GM10248 (cell line): ENCODE results near the gene AHNAK2.
"Not testable (repeated sequence)": the region's sequence is repeated elsewhere in the genome, so short reads cannot be mapped to it uniquely, and the experiment has no call there.

ENCODE experiments used
- CTCF ChIA-PET: fragments of 300-600 bp; sonication (Branson Sonifier 250); formaldehyde crosslinking; extraction: SDS; loops from one replicate; lab custom pipeline; 2021; ENCODE audit warnings: antibody characterized with exemption; lab: Yijun Ruan, JAX
- POLR2A ChIA-PET: fragments of 350-650 bp; sonication (Branson Sonifier 250); formaldehyde crosslinking; extraction: SDS; loops from one replicate; lab custom pipeline; 2020; ENCODE audit warnings: antibody characterized with exemption; lab: Yijun Ruan, JAX
- DNase-seq: peaks from one replicate; pipeline ENCODE4 v3.0.0; 2012; ENCODE audit errors: extremely low spot score
- TF ChIP-seq, protein P1 (sequence below): IDR thresholded peaks from 2 replicates; pipeline ENCODE4 v1.5.1; 2012; ENCODE audit warnings: mild to moderate bottlenecking, low read depth; ENCODE audit errors: extremely low read depth, missing control alignments, control extremely low read depth

AHNAK2 gene

DNA sequence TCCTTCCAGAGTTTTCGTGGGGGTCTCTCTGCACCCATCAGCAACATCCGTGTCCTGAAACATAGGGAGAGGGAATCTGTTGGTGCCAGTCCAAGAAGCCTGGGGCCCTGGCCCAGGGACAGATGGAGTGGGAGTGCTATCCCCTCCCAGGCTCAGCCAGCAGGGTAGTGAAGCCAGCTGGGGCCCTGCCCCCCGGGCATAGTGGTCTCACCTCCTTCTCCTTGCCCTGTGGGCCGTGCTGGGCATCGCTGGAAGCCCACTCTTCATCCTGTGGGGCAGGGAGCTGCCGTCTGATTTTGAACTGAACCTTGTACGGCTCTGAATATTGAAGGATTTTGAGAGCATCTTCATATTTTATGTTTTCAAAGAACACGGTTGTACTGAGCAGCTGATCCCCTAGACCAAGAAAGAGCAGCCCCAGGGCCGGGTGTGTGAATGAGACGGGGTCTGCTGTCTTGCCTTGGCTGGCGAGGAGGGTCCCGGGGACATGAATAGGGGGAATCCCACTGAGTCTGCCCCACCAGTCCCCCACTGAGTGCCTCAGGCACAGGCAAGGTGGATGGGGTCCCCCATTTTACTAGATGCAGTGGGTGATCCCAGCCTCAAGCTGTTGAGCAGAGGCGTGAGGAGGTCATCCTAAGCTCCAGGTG lies 23.3 kb downstream of the AHNAK2 start:
- ChIA-PET POLR2A (no interaction called here), CTCF (interaction anchor here (1.6 to 1.8 kb wide), 2 partner anchors 60 to 91 kb away, joined by 3 to 5 read pairs; no protein-coding TSS in a partner anchor)
- no peak for DNase-seq
- TF ChIP-seq, protein P1, sequence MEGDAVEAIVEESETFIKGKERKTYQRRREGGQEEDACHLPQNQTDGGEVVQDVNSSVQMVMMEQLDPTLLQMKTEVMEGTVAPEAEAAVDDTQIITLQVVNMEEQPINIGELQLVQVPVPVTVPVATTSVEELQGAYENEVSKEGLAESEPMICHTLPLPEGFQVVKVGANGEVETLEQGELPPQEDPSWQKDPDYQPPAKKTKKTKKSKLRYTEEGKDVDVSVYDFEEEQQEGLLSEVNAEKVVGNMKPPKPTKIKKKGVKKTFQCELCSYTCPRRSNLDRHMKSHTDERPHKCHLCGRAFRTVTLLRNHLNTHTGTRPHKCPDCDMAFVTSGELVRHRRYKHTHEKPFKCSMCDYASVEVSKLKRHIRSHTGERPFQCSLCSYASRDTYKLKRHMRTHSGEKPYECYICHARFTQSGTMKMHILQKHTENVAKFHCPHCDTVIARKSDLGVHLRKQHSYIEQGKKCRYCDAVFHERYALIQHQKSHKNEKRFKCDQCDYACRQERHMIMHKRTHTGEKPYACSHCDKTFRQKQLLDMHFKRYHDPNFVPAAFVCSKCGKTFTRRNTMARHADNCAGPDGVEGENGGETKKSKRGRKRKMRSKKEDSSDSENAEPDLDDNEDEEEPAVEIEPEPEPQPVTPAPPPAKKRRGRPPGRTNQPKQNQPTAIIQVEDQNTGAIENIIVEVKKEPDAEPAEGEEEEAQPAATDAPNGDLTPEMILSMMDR: no peak

DNA sequence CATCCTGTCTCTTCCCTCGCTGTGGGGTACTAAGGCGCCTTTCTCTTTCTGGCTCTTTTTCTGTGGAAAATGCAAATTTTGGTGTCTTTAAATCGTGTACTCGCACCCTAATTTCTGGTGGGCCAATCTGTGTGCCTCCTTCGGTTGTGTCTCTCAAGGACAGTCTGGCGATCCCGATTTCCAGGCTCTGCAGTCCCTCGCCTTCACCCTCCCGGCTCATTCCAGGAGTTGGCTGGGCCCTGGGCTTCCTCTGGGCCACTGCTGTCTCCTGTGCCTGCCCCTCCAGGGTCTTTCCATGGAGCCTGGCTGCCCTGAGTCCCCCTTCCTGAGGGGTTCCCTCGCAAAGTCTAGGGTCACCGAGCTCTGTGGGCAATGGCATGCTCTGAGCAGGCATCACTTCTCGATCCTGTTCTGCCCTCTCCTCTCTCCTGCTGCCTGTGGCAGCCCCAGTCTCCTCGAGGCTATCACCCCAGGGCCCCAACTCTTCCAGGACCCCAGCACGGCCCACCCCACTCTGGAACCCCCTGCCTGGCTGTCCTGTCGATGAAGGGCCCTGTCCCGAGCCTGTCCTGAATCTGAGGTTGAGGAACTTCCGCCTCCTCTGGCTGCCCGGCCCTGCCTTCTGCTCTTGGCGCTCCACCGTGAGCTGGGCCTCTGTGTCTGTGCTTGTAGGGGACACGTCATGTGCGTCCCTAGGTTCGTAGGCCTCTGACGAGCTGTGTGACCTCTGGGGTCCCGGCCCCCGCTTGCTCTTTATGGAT lies 24.1 kb downstream of the AHNAK2 start:
- DNase-seq: no peak
- POLR2A ChIA-PET: no interaction called here
- TF ChIP-seq, protein P1: no peak
- CTCF ChIA-PET: interaction anchor here (1.6 to 1.8 kb wide), 2 partner anchors 59 to 92 kb away, joined by 3 to 5 read pairs; no protein-coding TSS in a partner anchor

DNA sequence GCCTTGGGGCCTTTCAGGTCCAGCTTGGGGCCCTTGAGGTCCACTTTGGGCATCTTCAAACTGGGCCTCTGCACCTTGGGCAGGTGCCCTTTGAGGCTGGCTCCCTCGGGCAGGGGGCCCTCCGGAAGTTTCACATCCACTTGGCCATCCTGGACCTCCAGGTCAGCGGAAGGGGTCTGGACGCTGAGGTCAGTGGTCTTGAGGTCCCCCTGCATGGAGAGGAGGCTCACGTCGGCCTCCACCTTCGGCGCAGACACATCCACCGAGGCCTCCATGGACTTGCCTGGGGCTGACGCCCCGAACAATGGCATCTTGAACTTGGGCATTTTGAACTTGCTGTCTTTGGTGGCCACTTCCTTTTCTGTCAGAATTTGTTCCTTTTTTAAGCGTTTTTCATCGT lies 25.1 kb downstream of the AHNAK2 start:
- TF ChIP-seq, protein P1: no peak
- no peak for DNase-seq
- ChIA-PET POLR2A (no interaction called here), CTCF (no interaction called here)

DNA sequence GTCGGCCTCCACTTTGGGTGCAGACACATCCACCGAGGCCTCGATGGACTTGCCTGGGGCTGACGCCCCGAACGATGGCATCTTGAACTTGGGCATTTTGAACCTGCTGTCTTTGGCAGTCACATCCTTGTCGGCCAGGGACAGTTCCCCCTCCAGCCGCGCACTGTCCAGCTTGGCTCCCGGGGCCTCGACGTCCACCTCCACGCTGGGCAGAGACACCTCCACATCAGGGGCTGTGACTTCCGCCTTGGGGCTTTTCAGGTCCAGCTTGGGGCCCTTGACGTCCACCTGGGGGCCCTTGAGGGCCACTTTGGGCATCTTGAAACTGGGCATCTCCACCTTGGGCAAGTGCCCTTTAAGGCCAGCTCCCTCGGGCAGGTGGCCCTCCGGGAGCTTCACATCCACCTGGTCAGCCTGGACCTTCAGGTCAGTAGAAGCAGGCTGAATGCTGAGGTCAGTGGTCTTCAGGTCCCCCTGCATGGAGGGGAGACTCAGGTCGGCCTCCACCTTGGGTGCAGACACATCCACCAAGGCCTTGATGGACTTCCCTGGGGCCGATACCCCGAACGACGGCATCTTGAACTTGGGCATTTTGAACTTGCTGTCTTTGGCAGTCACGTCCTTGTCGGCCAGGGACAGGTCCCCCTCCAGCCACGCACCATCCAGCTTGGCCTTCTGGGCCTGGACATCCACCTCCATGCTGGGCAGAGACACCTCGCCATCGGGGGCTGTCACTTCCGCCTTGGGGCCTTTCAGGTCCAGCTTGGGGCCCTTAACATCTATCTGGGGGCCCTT lies 26.1 kb downstream of the AHNAK2 start:
- DNase-seq, CTCF ChIA-PET, POLR2A ChIA-PET: not testable (repeated sequence)

DNA sequence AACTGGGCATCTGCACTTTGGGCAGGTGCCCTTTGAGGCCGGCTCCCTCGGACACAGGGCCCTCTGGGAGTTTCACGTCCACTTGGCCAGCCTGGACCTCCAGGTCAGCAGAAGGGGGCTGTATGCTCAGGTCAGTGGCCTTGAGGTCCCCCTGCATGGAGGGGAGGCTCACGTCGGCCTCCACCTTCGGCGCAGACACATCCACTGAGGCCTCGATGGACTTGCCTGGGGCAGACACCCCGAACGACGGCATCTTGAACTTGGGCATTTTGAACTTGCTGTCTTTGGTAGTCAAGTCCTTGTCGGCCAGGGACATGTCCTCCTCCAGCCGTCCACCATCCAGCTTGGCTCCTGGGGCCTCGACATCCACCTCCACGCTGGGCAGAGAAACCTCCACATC lies 27.5 kb downstream of the AHNAK2 start:
- DNase-seq, CTCF ChIA-PET, POLR2A ChIA-PET: not testable (repeated sequence)

DNA sequence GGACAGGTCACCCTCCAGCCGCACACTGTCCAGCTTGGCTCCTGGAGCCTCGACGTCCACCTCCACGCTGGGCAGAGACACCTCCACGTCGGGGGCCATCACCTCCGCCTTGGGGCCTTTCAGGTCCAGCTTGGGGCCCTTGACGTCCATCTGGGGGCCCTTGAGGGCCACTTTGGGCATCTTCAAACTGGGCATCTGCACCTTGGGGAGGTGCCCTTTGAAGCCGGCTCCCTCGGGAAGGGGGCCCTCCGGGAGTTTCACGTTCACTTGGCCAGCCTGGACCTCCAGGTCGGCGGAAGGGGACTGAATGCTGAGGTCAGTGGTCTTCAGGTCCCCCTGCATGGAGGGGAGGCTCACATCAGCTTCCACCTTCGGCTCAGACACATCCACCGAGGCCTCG lies 28.2 kb downstream of the AHNAK2 start:
- ChIA-PET POLR2A (no interaction called here), CTCF (no interaction called here)
- DNase-seq: no peak
- TF ChIP-seq, protein P1: no peak

DNA sequence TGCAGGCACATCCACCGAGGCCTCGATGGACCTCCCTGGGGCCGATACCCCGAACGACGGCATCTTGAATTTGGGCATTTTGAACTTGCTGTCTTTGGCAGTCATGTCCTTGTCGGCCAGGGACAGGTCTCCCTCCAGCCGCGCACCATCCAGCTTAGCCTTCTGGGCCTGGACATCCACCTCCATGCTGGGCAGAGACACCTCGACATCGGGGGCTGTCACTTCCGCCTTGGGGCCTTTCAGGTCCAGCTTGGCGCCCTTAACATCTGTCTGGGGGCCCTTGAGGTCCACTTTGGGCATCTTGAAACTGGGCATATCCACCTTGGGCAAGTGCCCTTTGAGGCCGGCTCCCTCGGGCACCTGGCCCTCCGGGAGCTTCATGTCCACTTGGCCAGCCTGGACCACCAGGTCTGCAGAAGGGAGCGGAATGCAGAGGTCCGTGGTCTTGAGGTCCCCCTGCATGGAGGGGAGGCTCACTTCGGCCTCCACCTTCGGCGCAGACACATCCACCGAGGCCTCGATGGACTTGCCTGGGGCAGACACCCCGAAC lies 28.7 kb downstream of the AHNAK2 start:
- DNase-seq: not testable (repeated sequence)

DNA sequence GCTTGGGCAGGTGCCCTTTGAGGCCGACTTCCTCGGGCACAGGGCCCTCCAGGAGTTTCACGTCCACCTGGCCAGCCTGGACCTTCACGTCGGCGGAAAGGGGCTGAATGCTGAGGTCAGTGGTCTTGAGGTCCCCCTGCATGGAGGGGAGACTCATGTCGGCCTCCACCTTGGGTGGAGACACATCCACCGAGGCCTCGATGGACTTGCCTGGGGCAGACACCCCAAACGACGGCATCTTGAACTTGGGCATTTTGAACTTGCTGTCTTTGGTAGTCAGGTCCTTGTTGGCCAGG lies 29.5 kb downstream of the AHNAK2 start:
- TF ChIP-seq, protein P1: no peak
- CTCF ChIA-PET: interaction anchor here (1.5 kb wide), 1 partner anchor 13 kb away, joined by 4 read pairs; no protein-coding TSS in a partner anchor

More for the DNA sequence above, 28.7 kb downstream of the AHNAK2 start:
- CTCF ChIA-PET, POLR2A ChIA-PET: not testable (repeated sequence)

DNA sequence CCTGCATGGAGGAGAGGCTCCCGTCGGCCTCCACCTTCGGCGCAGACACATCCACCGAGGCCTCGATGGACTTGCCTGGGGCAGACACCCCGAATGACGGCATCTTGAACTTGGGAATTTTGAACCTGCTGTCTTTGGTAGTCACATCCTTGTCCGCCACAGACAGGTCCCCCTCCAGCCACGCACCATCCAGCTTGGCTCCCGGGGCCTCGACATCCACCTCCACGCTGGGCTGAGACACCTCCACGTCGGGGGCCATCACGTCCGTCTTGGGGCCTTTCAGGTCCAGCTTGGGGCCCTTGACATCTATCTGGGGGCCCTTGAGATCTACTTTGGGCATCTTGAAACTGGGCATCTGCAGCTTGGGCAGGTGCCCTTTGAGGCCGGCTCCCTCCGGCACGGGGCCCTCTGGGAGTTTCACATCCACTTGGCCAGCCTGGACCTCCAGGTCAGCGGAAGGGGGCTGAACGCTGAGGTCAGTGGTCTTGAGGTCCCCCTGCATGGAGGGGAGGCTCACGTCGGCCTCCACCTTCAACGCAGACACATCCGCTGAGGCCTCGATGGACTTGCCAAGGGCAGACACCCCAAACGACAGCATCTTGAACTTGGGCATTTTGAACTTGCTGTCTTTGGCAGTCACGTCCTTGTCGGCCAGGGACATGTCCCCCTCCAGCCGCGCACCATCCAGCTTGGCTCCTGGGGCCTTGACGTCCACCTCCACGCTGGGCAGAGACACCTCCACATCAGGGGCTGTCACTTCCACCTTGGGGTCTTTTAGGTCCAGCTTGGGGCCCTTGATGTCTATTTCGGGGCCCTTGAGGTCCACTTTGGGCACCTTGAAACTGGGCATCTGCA lies 30.1 kb downstream of the AHNAK2 start:
- POLR2A ChIA-PET, DNase-seq: not testable (repeated sequence)
- CTCF ChIA-PET: interaction anchor here (1.5 kb wide), 1 partner anchor 12 kb away, joined by 4 read pairs; no protein-coding TSS in a partner anchor

More for the DNA sequence above, 29.5 kb downstream of the AHNAK2 start:
- DNase-seq: no peak
- POLR2A ChIA-PET: no interaction called here

DNA sequence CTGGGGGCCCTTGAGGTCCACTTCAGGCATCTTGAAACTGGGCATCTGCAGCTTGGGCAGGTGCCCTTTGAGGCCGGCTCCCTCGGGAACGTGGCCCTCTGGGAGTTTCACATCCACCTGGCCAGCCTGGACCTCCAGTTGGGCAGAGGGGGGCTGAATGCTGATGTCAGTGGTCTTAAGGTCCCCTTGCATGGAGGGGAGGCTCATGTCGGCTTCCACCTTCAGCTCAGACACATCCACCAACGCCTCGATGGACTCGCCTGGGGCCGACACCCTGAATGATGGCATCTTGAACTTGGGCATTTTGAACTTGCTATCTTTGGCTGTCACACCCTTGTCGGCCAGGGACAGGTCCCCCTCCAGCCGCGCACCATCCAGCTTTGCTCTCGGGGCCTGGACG lies 31.0 kb downstream of the AHNAK2 start:
- DNase-seq, POLR2A ChIA-PET, CTCF ChIA-PET: not testable (repeated sequence)
